ENCODE measurements around the gene ESPL1.

- TF ChIP-seq POLR2A (IDR thresholded peaks at IDR 0.05; ENCODE audit: low read depth, low read length) (no peak), CTCF (IDR thresholded peaks at IDR 0.05; ENCODE audit: extremely low read depth in 1 of 2, insufficient read depth in 1 of 2, low read depth in 1 of 2, low read length in 2 of 2) (no peak), FOS (IDR thresholded peaks at IDR 0.05; ENCODE audit: borderline replicate concordance, insufficient read depth, low read length) (no peak), EZH2 (IDR thresholded peaks at IDR 0.05; ENCODE audit: borderline replicate concordance, low read depth, low read length, severe bottlenecking) (no peak), MYC (IDR thresholded peaks at IDR 0.05; ENCODE audit: low read depth, low read length) (no peak), JUN (IDR thresholded peaks at IDR 0.05; ENCODE audit: borderline replicate concordance, insufficient read depth, insufficient read length, low read depth) (no peak), MAX (IDR thresholded peaks at IDR 0.05; ENCODE audit: insufficient read depth, insufficient read length) (no peak)
Measured at GRCh38 chr12:53279283-53279869, 11.3 kb downstream of the ESPL1 start.
